H1 (cell line): ENCODE data around the gene PEX14. TPM values are rescaled to one million over a fixed set of nuclear protein-coding genes. Genes with fewer than 3 reads are reported as not detected.

Experiments used
- ATF3 ChIP-seq: IDR thresholded peaks from 2 replicates; pipeline ENCODE4 v1.6.1; 2011; ENCODE audit warnings: low read depth, mild to moderate bottlenecking, low read length; ENCODE audit not compliant: insufficient read depth
- NRF1 ChIP-seq: IDR thresholded peaks from 2 replicates; pipeline ENCODE4 v1.6.1; 2011; ENCODE audit warnings: mild to moderate bottlenecking, low read depth, low read length, improper control_type of control experiment
- RBBP5 ChIP-seq: IDR thresholded peaks from 2 replicates; pipeline ENCODE4 v1.7.1; 2012; ENCODE audit warnings: low read depth, mild to moderate bottlenecking, inconsistent platforms, low read length, moderate library complexity, borderline replicate concordance
- SAP30 ChIP-seq: fragments of 300-600 bp; sonication (generic); IDR thresholded peaks from 2 replicates; pipeline ENCODE4 v1.7.1; 2012; ENCODE audit warnings: low read length, moderate library complexity, mild to moderate bottlenecking, inconsistent platforms; ENCODE audit not compliant: insufficient read depth, insufficient replicate concordance
- SIRT6 ChIP-seq: IDR thresholded peaks from one replicate; pipeline ENCODE4 v1.7.1; 2012; ENCODE audit warnings: low read length, inconsistent platforms
- SRF ChIP-seq: IDR thresholded peaks from 2 replicates; pipeline ENCODE4 v1.6.1; 2011; ENCODE audit warnings: mild to moderate bottlenecking, low read depth, low read length, moderate library complexity
- USF2 ChIP-seq: IDR thresholded peaks from 2 replicates; pipeline ENCODE4 v1.6.1; 2011; ENCODE audit warnings: low read length, improper control_type of control experiment
- ZNF274 ChIP-seq: IDR thresholded peaks from 2 replicates; pipeline ENCODE4 v1.7.0; 2012; ENCODE audit warnings: low read length, borderline replicate concordance; ENCODE audit errors: extremely low read depth
- polyA plus RNA-seq, 7 experiments: library from polyadenylated mRNA; depleted of rRNA in 3 of 7; stranded (reverse) in 5 of 7; unstranded in 2 of 7; fragments of >200 nt in 5 of 7; fragments of 200-250 nt in 2 of 7; gene quantifications; 1 replicate in 5 of 7; 2 replicates in 1 of 7; 4 replicates in 1 of 7; pipeline versions ENCODE4 v1.2.1 to v1.2.3, GENCODE V29; 2011 to 2013; ENCODE audit warnings: missing spikeins in 2 of 7, mixed read lengths in 2 of 7
- total RNA-seq: library from RNA; stranded (reverse); fragmentation: NEBNext Ultra II Directional; extraction: Animal tissue kit (Norgen Biotek cat#: 25700); gene quantifications from 2 replicates; pipeline ENCODE4 v1.2.1, GENCODE V29; 2021

Gene PEX14
- total and polyA plus RNA-seq, 2 of the 8 experiments (the other 6 are each of a cell fraction or from before 2014, with no cell fraction given): 13.0 to 19.8 TPM

DNA sequence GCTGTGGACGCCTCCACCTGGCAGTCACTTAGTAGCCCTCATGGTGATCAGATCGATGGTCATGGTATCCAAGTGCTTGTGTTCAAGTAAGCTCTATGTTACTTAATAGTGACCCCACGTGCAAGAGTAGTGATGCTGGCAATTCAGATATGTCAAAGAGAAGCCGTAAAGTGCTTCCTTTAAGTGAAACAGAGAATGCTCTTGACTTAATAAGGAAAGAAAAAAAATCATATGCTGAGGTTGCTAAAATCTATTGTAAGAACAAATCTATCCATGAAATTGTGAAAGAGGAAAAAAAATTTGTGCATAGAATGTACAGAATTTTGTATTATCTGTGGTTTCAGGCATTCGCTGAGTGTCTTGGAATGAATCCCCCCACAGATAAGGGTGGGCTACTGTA is 113.9 kb downstream of the PEX14 start (continued):
- TF ChIP-seq SRF: no peak
- TF ChIP-seq SAP30: no peak
- TF ChIP-seq USF2: no peak
- no peak for TF ChIP-seq SIRT6
- no peak for TF ChIP-seq RBBP5
- TF ChIP-seq ZNF274: no peak
- TF ChIP-seq NRF1: no peak
- no peak for TF ChIP-seq ATF3
- TF ChIP-seq, all 59 proteins: peak for 0
